NCI-H748 (cell line): Measurements from ENCODE around the gene MACROD2.
A peak's percentile ranks its signal among the peaks of the same experiment; 100 is the strongest.

ENCODE experiments used
- DNase-seq: peaks from one replicate; lab custom pipeline; 2025; ENCODE audit not compliant: unreplicated experiment; lab: John Stamatoyannopoulos, UW

Gene MACROD2

GRCh38 chr20:14790190-14790589 is 794.9 kb downstream of the MACROD2 start:
- DNase-seq: peak; percentile 92

GRCh38 chr20:14790771-14791620 is 795.7 kb downstream of the MACROD2 start:
- DNase-seq: peak; percentile 88

GRCh38 chr20:14792915-14793314 is 797.6 kb downstream of the MACROD2 start:
- DNase-seq: no peak

- no peak for DNase-seq
These were observed 804.4 kb downstream of the MACROD2 start for GRCh38 chr20:14799545-14800216.

GRCh38 chr20:14800707-14801425 is 805.5 kb downstream of the MACROD2 start:
- DNase-seq: no peak

- DNase-seq: no peak
These were observed 806.4 kb downstream of the MACROD2 start for GRCh38 chr20:14801591-14802325.

- no peak for DNase-seq
These were observed 811.9 kb downstream of the MACROD2 start for GRCh38 chr20:14807224-14807623.

GRCh38 chr20:14815340-14815739 is 820.0 kb downstream of the MACROD2 start:
- no peak for DNase-seq

GRCh38 chr20:14816471-14816870 is 821.2 kb downstream of the MACROD2 start:
- DNase-seq: no peak

- peak; percentile 20 for DNase-seq
These were observed 821.8 kb downstream of the MACROD2 start for GRCh38 chr20:14817101-14817500.

- DNase-seq: no peak
These were observed 825.5 kb downstream of the MACROD2 start for GRCh38 chr20:14820771-14821170.

GRCh38 chr20:14821251-14821650 is 825.9 kb downstream of the MACROD2 start:
- DNase-seq: no peak

GRCh38 chr20:14824996-14825395 is 829.7 kb downstream of the MACROD2 start:
- no peak for DNase-seq

- no peak for DNase-seq
These were observed 831.4 kb downstream of the MACROD2 start for GRCh38 chr20:14826543-14827313.

- no peak for DNase-seq
These were observed 833.1 kb downstream of the MACROD2 start for GRCh38 chr20:14828459-14828858.

GRCh38 chr20:14829906-14830305 is 834.6 kb downstream of the MACROD2 start:
- DNase-seq: peak; percentile 80

GRCh38 chr20:14830466-14830865 is 835.1 kb downstream of the MACROD2 start:
- DNase-seq: peak; percentile 88

- DNase-seq: peak; percentile 68
These were observed 835.6 kb downstream of the MACROD2 start for GRCh38 chr20:14830899-14831298.

GRCh38 chr20:14832630-14833029 is 837.3 kb downstream of the MACROD2 start:
- no peak for DNase-seq
